OCI-LY7 (cell line): Measurements from ENCODE around the gene DNAH6.

Experiments
- CTCF ChIP-seq: fragments of 200-600 bp; sonication (generic); conservative IDR thresholded peaks from 2 replicates; pipeline ENCODE4 v1.5.1; 2014; ENCODE audit warnings: mild to moderate bottlenecking, antibody characterized with exemption, low read length, moderate library complexity, mixed read lengths
- EZH2phosphoT487 ChIP-seq: fragments of 200-600 bp; sonication (generic); IDR thresholded peaks from 2 replicates; pipeline ENCODE4 v1.6.1; 2018; ENCODE audit warnings: low read depth, borderline replicate concordance, mild to moderate bottlenecking, mixed run types, antibody characterized with exemption, low read length, moderate library complexity, mixed read lengths

- TF ChIP-seq CTCF: no peak
- TF ChIP-seq EZH2phosphoT487: no peak
Measured at GRCh38 chr2:84641021-84641420, 124.7 kb downstream of the DNAH6 start.
